HEK293 (cell line): ENCODE results near the gene RIPK1.

ENCODE experiments used
- CTCF ChIA-PET: fragments of 350-600 bp; formaldehyde crosslinking; extraction: SDS; loops from one replicate; lab custom pipeline; 2021; ENCODE audit warnings: antibody characterized with exemption; lab: Yijun Ruan, JAX
- POLR2A ChIA-PET: fragments of 300-600 bp; formaldehyde crosslinking; extraction: SDS; loops from one replicate; lab custom pipeline; 2020; ENCODE audit warnings: antibody characterized with exemption, inconsistent platforms; lab: Yijun Ruan, JAX
- H3K27ac ChIP-seq: fragments of 200-500 bp; sonication (Bioruptor generic); 2 replicates; pipeline ENCODE4 v1.5.1; 2014; ENCODE audit warnings: low read depth, low read length, control low read depth, inconsistent platforms; ENCODE audit errors: extremely low read depth
- H3K36me3 ChIP-seq, 2 experiments: fragments of 200-500 bp in 1 of 2; sonication (Bioruptor generic) in 1 of 2; 1 replicate in 1 of 2; 2 replicates in 1 of 2; pipeline ENCODE4 v1.5.1; 2014 to 2017; ENCODE audit warnings: inconsistent platforms in 2 of 2, low read length in 2 of 2; ENCODE audit not compliant: control insufficient read depth in 2 of 2, insufficient read depth in 1 of 2
- H3K4me1 ChIP-seq: fragments of 200-500 bp; sonication (Bioruptor generic); 2 replicates; pipeline ENCODE4 v1.5.1; 2014; ENCODE audit warnings: mild to moderate bottlenecking, low read length, inconsistent platforms; ENCODE audit not compliant: control insufficient read depth, insufficient read depth
- H3K4me3 ChIP-seq: 2 replicates; pipeline ENCODE4 v1.5.1; 2011; ENCODE audit warnings: low read depth, mild to moderate bottlenecking, control low read depth, low read length, moderate library complexity
- H3K9me3 ChIP-seq: fragments of 200-500 bp; sonication (Bioruptor generic); 2 replicates; pipeline ENCODE4 v1.5.1; 2014; ENCODE audit warnings: low read depth, low read length, inconsistent platforms; ENCODE audit not compliant: control insufficient read depth, insufficient read depth
- FEZF1 ChIP-seq: fragments of 450-650 bp; formaldehyde crosslinking; IDR thresholded peaks from 2 replicates; pipeline ENCODE4 v1.5.1; 2016; ENCODE audit warnings: missing biosample characterization, missing genetic modification characterization
- HIC1 ChIP-seq: fragments of 450-650 bp; formaldehyde crosslinking; IDR thresholded peaks from 2 replicates; pipeline ENCODE4 v1.5.1; 2016; ENCODE audit warnings: missing biosample characterization, missing genetic modification characterization
- HOXA7 ChIP-seq: sonication (generic); formaldehyde crosslinking; IDR thresholded peaks from 2 replicates; pipeline ENCODE4 v1.8.1; 2022; ENCODE audit warnings: missing genetic modification reagents, borderline replicate concordance
- HOXC10 ChIP-seq: sonication (generic); formaldehyde crosslinking; IDR thresholded peaks from 2 replicates; pipeline ENCODE4 v1.8.1; 2023; ENCODE audit warnings: mild to moderate bottlenecking, missing genetic modification reagents
- OSR2 ChIP-seq: fragments of 450-650 bp; formaldehyde crosslinking; IDR thresholded peaks from 2 replicates; pipeline ENCODE4 v1.5.1; 2016; ENCODE audit warnings: missing biosample characterization, missing genetic modification characterization
- SCRT1 ChIP-seq: fragments of 450-650 bp; formaldehyde crosslinking; IDR thresholded peaks from 2 replicates; pipeline ENCODE4 v1.5.1; 2016; ENCODE audit warnings: missing biosample characterization, missing genetic modification characterization, borderline replicate concordance
- SCRT2 ChIP-seq: fragments of 450-650 bp; formaldehyde crosslinking; IDR thresholded peaks from 2 replicates; pipeline ENCODE4 v1.5.1; 2016; ENCODE audit warnings: missing biosample characterization, missing genetic modification characterization
- WT1 ChIP-seq: fragments of 450-650 bp; formaldehyde crosslinking; IDR thresholded peaks from 2 replicates; pipeline ENCODE4 v1.5.1; 2016; ENCODE audit warnings: missing biosample characterization, missing genetic modification characterization
- ZBTB21 ChIP-seq: fragments of 450-650 bp; formaldehyde crosslinking; IDR thresholded peaks from 2 replicates; pipeline ENCODE4 v1.5.1; 2017; ENCODE audit warnings: missing biosample characterization, missing genetic modification characterization
- ZNF16 ChIP-seq: fragments of 450-650 bp; formaldehyde crosslinking; IDR thresholded peaks from 2 replicates; pipeline ENCODE4 v1.5.1; 2016; ENCODE audit warnings: low read depth, missing biosample characterization, missing genetic modification characterization
- ZNF169 ChIP-seq: fragments of 450-650 bp; formaldehyde crosslinking; IDR thresholded peaks from 2 replicates; pipeline ENCODE4 v1.5.1; 2016; ENCODE audit warnings: missing biosample characterization, missing genetic modification characterization
- ZNF266 ChIP-seq: fragments of 450-650 bp; formaldehyde crosslinking; IDR thresholded peaks from 2 replicates; pipeline ENCODE4 v1.5.1; 2016; ENCODE audit warnings: missing biosample characterization, missing genetic modification characterization, low read depth
- ZNF274 ChIP-seq, 2 experiments: fragments of 200-500 bp in 1 of 2; fragments of 450-650 bp in 1 of 2; sonication (Bioruptor generic) in 1 of 2; formaldehyde crosslinking in 1 of 2; IDR thresholded peaks; 2 replicates each; pipeline versions ENCODE4 v1.5.1 to v1.6.1; 2014 to 2016; ENCODE audit warnings: borderline replicate concordance in 1 of 2, inconsistent platforms in 1 of 2, low read length in 1 of 2, missing biosample characterization in 1 of 2, missing genetic modification characterization in 1 of 2
- ZNF280D ChIP-seq: fragments of 450-650 bp; formaldehyde crosslinking; IDR thresholded peaks from 2 replicates; pipeline ENCODE4 v1.5.1; 2016; ENCODE audit warnings: missing biosample characterization, missing genetic modification characterization
- ZNF510 ChIP-seq: fragments of 450-650 bp; formaldehyde crosslinking; IDR thresholded peaks from 2 replicates; pipeline ENCODE4 v1.5.1; 2018; ENCODE audit warnings: mild to moderate bottlenecking, missing genetic modification characterization, missing biosample characterization; ENCODE audit not compliant: insufficient replicate concordance
- ZNF558 ChIP-seq: fragments of 450-650 bp; formaldehyde crosslinking; IDR thresholded peaks from 2 replicates; pipeline ENCODE4 v1.5.1; 2016; ENCODE audit warnings: missing biosample characterization, missing genetic modification characterization
- ZNF654 ChIP-seq: fragments of 450-650 bp; formaldehyde crosslinking; IDR thresholded peaks from 2 replicates; pipeline ENCODE4 v1.5.1; 2016; ENCODE audit warnings: low read depth, missing biosample characterization, missing genetic modification characterization
- ZSCAN4 ChIP-seq: fragments of 450-650 bp; formaldehyde crosslinking; IDR thresholded peaks from 2 replicates; pipeline ENCODE4 v1.5.1; 2017; ENCODE audit warnings: missing biosample characterization, missing genetic modification characterization
- ZXDB ChIP-seq: fragments of 450-650 bp; formaldehyde crosslinking; IDR thresholded peaks from 2 replicates; pipeline ENCODE4 v1.5.1; 2016; ENCODE audit warnings: missing biosample characterization, missing genetic modification characterization

RIPK1 gene

GRCh38 chr6:3035397-3035796, 32.9 kb upstream of the RIPK1 start (continued):
- TF ChIP-seq ZNF280D, result no peak
- TF ChIP-seq SCRT2 (tag by site-specific recombination), result no peak

- ChIA-PET POLR2A (no interaction called here), CTCF (interaction anchor here (1.1 to 1.3 kb wide), 2 partner anchors 11 to 39 kb away, joined by 3 to 4 read pairs; no protein-coding TSS in a partner anchor)
- Histone ChIP-seq H3K4me3 (no peak overlapping the region), H3K27ac (no peak overlapping the region), H3K36me3 (no peaks in the 10 kb centered on the region), H3K4me1 (peaks cover 11% of the 10 kb centered on the region)
- TF ChIP-seq ZNF558 (tag by site-specific recombination) (no peak), WT1 (tag by site-specific recombination) (no peak), ZNF654 (no peak), ZNF169 (tag by site-specific recombination) (no peak), HOXA7 (CRISPR knock-in tag) (no peak), ZNF266 (no peak), ZBTB21 (no peak), ZNF274 (IDR thresholded peaks at IDR 0.05; ENCODE audit: low read length) (no peak), ZNF274 (tag by site-specific recombination; IDR thresholded peaks at IDR 0.05; ENCODE audit: borderline replicate concordance) (no peak), HOXC10 (CRISPR knock-in tag) (no peak), ZXDB (tag by site-specific recombination) (no peak), ZNF16 (tag by site-specific recombination) (no peak)
- TF ChIP-seq, all 188 proteins: peak for 0
- no peaks in the 10 kb centered on the region for H3K9me3 ChIP-seq
Observed at GRCh38 chr6:3036861-3037637, 31.2 kb upstream of the RIPK1 start.

DNA sequence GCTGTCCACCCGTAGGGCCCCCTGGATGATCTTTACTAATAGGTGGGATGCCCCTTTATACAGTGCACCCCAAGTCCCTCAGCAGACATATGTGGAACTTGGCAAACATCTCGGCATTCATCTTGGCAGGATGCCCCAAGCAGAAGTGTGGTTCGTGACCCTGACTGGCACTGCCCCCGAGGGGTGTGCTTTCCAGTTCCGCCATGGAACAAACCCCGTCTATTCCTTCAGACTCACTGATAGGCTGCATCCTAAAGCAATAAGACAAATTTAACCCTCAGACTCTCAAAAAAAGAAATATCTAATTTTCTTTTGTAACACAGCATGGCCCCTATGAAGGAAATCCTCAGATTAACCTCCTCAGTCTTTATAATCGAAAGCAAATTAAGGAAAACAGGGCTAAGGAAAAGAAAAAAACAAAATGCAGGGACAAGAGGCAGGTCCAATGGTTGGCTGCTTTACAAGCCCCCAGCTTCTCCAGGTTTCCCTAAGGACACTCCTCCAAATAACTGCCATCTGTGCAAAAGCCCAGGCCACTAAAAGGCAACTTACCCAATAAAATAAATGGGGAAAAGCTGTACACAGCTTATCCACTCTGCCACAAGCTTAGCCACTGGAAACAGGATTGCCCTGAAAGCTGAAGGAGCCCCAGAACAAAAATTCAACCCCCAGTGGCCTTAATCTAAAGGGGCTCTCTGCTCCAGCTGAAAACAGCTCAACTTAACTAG, 30.5 kb upstream of the RIPK1 start:
- ChIA-PET POLR2A (interaction anchor here (1.1 kb wide), 2 partner anchors 38 to 48 kb away, joined by 3 to 5 read pairs; partner anchors contain the start of gene NQO2), CTCF (interaction anchor here (1.0 to 3.0 kb wide), 6 partner anchors 11 to 247 kb away, joined by 3 to 16 read pairs (median 4); no protein-coding TSS in a partner anchor)
- no peaks in the 10 kb centered on the region for H3K36me3 ChIP-seq
- H3K4me3 ChIP-seq, result no peak overlapping the region
- peaks cover 11% of the 10 kb centered on the region for H3K4me1 ChIP-seq
- no peaks in the 10 kb centered on the region for H3K9me3 ChIP-seq
- H3K27ac ChIP-seq, result no peak overlapping the region
- TF ChIP-seq OSR2 (tag by site-specific recombination) (no peak), ZSCAN4 (tag by site-specific recombination) (no peak), HIC1 (no peak), SCRT1 (no peak), FEZF1 (tag by site-specific recombination) (peak; percentile 59), ZNF510 (tag by site-specific recombination) (no peak)
